ENCODE data around the gene TENT4B.
"Not testable (repeated sequence)": the region's sequence is repeated elsewhere in the genome, so short reads cannot be mapped to it uniquely, and the experiment has no call there.

TENT4B gene

DNA sequence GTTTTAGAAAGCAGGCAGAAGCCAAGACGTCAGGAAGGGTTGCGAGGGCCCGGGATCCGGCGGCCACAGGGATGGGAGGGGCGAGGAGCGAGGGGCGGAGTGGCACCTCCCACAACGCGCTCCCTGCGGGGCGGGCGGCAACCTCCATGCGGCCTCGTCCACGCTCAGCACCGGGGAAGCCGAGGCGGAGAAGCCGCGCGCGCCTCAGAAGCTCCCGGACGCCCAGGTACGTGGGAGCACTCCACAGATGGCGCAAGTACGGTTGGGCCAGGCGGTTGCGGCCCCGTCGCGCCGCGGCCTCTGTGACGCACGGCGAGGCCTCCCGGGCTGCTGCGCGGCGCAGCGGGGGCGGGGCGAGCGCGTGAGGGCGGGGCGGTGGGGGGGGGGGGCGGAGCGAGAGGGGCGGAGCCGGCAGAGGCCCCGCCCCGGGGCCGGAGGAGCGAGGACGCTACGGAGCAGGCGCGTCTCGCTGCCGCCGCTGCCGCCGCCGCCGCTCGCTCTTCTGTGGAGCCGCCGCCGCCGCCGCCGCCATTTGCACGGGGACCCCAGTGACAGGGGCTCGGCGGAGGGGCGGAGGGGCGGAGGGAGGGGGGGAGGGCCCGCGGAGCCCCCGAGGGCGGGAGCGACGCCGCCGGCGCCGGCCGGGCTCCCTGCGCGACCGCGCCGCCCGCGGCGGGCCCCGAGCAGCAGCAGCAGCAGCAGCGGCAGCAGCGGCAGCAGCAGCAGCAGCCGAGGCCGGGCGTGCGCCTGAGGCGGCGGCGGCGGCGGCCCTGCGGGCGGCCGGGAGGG, at the start of gene TENT4B:
Gene TENT4B, plus strand, starts transcription at position 500 of the 789 bp plus-strand sequence. CDS start 316 bp downstream, outside the sequence.
- Histone ChIP-seq H3K9ac (ENCODE audit: low read depth, low read length) (peak within 1 kb of the TSS; percentile 75), H3K9me3 (ENCODE audit: control insufficient read depth, insufficient read depth, low read length) (no peaks in the 10 kb centered on the region), H3K27me3 (ENCODE audit: control insufficient read depth, insufficient read depth, low read length) (no peaks in the 10 kb centered on the region)

GRCh38 chr16:50103764-50104163, 49.3 kb upstream of the TENT4B start:
- no peaks in the 10 kb centered on the region for H3K27me3 ChIP-seq (ENCODE audit: control insufficient read depth, insufficient read depth, low read length)

More for the DNA sequence above, at the start of gene TENT4B:
- H3K36me3 ChIP-seq (ENCODE audit: control insufficient read depth, insufficient read depth, low read length), result no peaks in the 10 kb centered on the region
- peak within 1 kb of the TSS; percentile 81 for H3K4me3 ChIP-seq (ENCODE audit: low read depth, low read length)
- H3K4me1 ChIP-seq (ENCODE audit: control insufficient read depth, insufficient read depth, low read length), result peaks cover 5% of the 10 kb centered on the region

DNA sequence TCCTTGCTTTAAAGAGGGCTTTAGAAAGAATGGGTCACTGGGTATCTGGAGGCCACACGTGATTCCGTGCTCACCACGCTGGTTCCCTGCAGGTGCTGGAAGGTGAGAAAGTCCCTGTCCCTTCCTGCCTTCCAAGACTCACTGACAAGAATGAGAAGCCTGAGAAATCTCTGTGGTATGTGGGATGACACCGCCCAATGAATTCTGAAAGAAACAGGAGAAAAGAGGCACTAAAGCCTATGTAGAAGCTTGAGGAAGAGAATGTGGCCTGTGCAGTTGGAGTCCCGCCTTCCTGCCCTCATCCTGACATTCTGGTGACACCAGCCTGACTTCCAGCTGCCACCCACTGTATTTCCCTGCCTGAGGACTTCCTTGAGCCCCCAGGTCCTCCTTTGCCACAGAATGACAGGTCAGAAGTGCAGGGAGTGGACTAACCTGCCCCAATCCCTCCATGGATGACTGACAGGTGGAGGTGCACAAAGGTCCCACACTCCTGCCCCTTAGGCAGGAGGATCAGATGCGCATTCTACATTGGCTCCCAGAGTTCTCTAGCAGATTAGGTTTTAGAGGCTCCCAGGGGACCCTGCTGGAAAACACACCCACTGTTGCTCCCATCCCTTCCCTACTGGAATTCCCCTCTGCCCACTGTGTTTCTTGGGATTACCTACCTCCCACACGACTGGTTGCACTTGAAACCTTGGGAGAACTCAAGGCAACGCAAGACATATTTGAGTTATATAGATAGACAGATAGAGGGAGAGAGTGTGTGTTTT, 38.6 kb upstream of the TENT4B start:
- H3K4me1 ChIP-seq (ENCODE audit: control insufficient read depth, insufficient read depth, low read length), result peaks cover 7% of the 10 kb centered on the region
- no peaks in the 10 kb centered on the region for H3K36me3 ChIP-seq (ENCODE audit: control insufficient read depth, insufficient read depth, low read length)
- no peak overlapping the region for H3K9ac ChIP-seq (ENCODE audit: low read depth, low read length)
- H3K4me3 ChIP-seq (ENCODE audit: low read depth, low read length), result no peak overlapping the region
- no peaks in the 10 kb centered on the region for H3K9me3 ChIP-seq (ENCODE audit: control insufficient read depth, insufficient read depth, low read length)
- no peaks in the 10 kb centered on the region for H3K27me3 ChIP-seq (ENCODE audit: control insufficient read depth, insufficient read depth, low read length)

More at GRCh38 chr16:50103764-50104163, 49.3 kb upstream of the TENT4B start:
- Histone ChIP-seq H3K9ac (ENCODE audit: low read depth, low read length) (no peak overlapping the region), H3K9me3 (ENCODE audit: control insufficient read depth, insufficient read depth, low read length) (no peaks in the 10 kb centered on the region), H3K4me3 (ENCODE audit: low read depth, low read length) (no peak overlapping the region), H3K4me1 (ENCODE audit: control insufficient read depth, insufficient read depth, low read length) (no peaks in the 10 kb centered on the region), H3K36me3 (ENCODE audit: control insufficient read depth, insufficient read depth, low read length) (peaks cover 16% of the 10 kb centered on the region)

DNA sequence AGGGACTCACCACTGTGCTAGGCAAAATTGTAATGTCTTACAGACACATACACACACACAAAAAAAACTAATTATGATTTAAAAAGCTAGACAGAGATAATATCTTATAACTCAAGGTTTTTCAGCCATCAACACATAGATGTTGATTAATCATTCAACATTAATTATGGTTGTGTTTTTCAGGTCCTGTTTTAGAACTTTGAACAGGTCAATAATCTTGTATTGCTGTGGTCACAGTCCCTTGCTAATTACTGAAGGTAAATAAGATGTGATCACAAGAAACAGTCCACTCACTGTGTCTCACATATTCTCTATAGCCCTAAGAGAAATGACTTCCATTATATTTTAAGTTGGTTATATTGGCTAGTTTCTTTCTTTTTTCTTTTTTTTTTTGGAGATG, 32.4 kb upstream of the TENT4B start:
- H3K9me3 ChIP-seq (ENCODE audit: control insufficient read depth, insufficient read depth, low read length), result no peaks in the 10 kb centered on the region
- H3K36me3 ChIP-seq (ENCODE audit: control insufficient read depth, insufficient read depth, low read length), result no peaks in the 10 kb centered on the region
- peaks cover 5% of the 10 kb centered on the region for H3K4me1 ChIP-seq (ENCODE audit: control insufficient read depth, insufficient read depth, low read length)
- H3K27me3 ChIP-seq (ENCODE audit: control insufficient read depth, insufficient read depth, low read length), result no peaks in the 10 kb centered on the region
- no peak overlapping the region for H3K9ac ChIP-seq (ENCODE audit: low read depth, low read length)
- no peak overlapping the region for H3K4me3 ChIP-seq (ENCODE audit: low read depth, low read length)

GRCh38 chr16:50121278-50121677, 31.8 kb upstream of the TENT4B start:
- Histone ChIP-seq H3K27me3 (ENCODE audit: control insufficient read depth, insufficient read depth, low read length) (no peaks in the 10 kb centered on the region), H3K4me3 (ENCODE audit: low read depth, low read length) (no peak overlapping the region), H3K4me1 (ENCODE audit: control insufficient read depth, insufficient read depth, low read length) (peaks cover 5% of the 10 kb centered on the region), H3K9ac (ENCODE audit: low read depth, low read length) (no peak overlapping the region), H3K36me3 (ENCODE audit: control insufficient read depth, insufficient read depth, low read length) (no peaks in the 10 kb centered on the region), H3K9me3 (ENCODE audit: control insufficient read depth, insufficient read depth, low read length) (no peaks in the 10 kb centered on the region)

DNA sequence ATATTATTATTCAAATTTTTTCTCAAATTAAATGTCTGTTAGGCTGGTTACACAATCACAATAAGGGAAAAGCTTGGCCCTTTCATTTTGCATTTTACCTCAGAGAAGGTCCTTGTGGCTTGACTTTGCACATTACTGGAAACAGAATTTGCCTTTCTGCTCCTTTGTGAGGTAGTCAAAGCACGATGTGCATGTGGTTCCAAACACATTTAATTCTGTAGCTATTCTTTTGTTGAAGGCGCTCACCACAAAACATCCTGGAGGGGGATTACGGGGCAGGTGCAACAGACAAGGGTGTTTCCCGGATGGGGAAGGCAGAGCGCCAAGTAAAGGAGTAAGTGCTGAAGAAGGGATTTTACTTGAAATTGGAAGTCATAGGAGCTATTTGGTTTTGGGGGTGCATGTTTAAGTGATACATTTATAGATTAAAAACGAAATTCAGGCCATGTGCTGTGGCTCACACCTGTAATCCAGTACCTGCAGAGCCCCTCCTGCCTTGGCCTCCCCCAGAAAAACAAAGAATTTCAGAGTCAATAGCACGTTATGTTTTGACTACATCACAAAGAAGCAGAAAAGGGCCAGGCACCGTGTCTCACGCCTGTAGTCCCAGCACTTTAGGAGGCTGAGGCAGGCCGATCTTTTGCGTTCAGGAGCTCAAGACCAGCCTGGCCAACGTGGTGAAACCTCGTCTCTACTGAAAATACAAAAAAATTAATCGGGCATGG, 31.2 kb upstream of the TENT4B start:
- no peak overlapping the region for H3K4me3 ChIP-seq (ENCODE audit: low read depth, low read length)
- no peaks in the 10 kb centered on the region for H3K27me3 ChIP-seq (ENCODE audit: control insufficient read depth, insufficient read depth, low read length)
- H3K36me3 ChIP-seq (ENCODE audit: control insufficient read depth, insufficient read depth, low read length), result no peaks in the 10 kb centered on the region
- H3K4me1 ChIP-seq (ENCODE audit: control insufficient read depth, insufficient read depth, low read length), result peaks cover 5% of the 10 kb centered on the region
- H3K9me3 ChIP-seq (ENCODE audit: control insufficient read depth, insufficient read depth, low read length), result no peaks in the 10 kb centered on the region
- no peak overlapping the region for H3K9ac ChIP-seq (ENCODE audit: low read depth, low read length)

GRCh38 chr16:50123417-50123816, 29.7 kb upstream of the TENT4B start:
- Histone ChIP-seq H3K4me1 (ENCODE audit: control insufficient read depth, insufficient read depth, low read length) (peaks cover 5% of the 10 kb centered on the region), H3K9ac (ENCODE audit: low read depth, low read length) (no peak overlapping the region), H3K36me3 (ENCODE audit: control insufficient read depth, insufficient read depth, low read length) (no peaks in the 10 kb centered on the region), H3K4me3 (ENCODE audit: low read depth, low read length) (no peak overlapping the region), H3K9me3 (ENCODE audit: control insufficient read depth, insufficient read depth, low read length) (no peaks in the 10 kb centered on the region), H3K27me3 (ENCODE audit: control insufficient read depth, insufficient read depth, low read length) (no peaks in the 10 kb centered on the region)

DNA sequence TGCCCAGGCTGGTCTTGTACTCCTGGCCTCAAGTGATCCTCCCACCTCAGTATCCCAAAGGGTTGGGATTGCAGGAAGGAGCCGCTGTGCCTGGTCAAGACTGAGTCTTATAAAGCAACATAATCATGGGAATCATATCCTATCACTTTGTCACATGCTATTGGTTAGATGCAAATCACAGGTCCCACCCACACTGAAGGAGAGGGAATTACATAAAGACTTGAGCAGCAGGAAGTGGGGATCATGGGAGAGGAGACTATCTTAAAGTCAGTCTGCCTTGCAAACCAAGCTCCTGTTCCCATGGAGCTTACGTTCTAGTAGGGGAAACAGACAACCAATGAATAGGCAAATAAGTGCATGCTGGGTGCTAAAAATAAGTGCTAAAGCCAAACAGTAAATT, 28.3 kb upstream of the TENT4B start:
- no peak overlapping the region for H3K9ac ChIP-seq (ENCODE audit: low read depth, low read length)
- no peaks in the 10 kb centered on the region for H3K36me3 ChIP-seq (ENCODE audit: control insufficient read depth, insufficient read depth, low read length)
- H3K27me3 ChIP-seq (ENCODE audit: control insufficient read depth, insufficient read depth, low read length), result no peaks in the 10 kb centered on the region
- peaks cover 5% of the 10 kb centered on the region for H3K4me1 ChIP-seq (ENCODE audit: control insufficient read depth, insufficient read depth, low read length)
- no peak overlapping the region for H3K4me3 ChIP-seq (ENCODE audit: low read depth, low read length)
- H3K9me3 ChIP-seq (ENCODE audit: control insufficient read depth, insufficient read depth, low read length), result no peaks in the 10 kb centered on the region

DNA sequence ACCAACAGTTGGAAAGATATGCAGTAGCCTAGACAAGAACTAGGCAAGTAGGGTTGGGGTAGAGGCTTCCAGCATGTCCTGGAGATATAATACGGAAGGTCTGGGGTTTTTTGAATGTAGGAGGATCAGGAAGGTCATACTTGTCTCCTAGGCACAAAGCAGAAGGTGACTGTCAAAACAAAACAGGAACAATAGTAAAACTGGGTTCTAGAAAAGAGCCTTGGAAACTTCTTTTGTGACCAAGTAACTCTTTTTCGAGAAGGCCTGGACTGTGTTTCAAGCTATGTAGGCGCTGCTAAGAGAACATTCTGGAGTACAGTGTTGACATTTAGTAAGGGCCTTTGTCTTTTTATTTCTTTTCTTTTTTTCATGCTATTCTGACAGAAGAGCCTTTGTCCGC, 26.9 kb upstream of the TENT4B start:
- no peak overlapping the region for H3K4me3 ChIP-seq (ENCODE audit: low read depth, low read length)
- no peaks in the 10 kb centered on the region for H3K36me3 ChIP-seq (ENCODE audit: control insufficient read depth, insufficient read depth, low read length)
- no peak overlapping the region for H3K9ac ChIP-seq (ENCODE audit: low read depth, low read length)
- no peaks in the 10 kb centered on the region for H3K9me3 ChIP-seq (ENCODE audit: control insufficient read depth, insufficient read depth, low read length)
- H3K4me1 ChIP-seq (ENCODE audit: control insufficient read depth, insufficient read depth, low read length), result peaks cover 5% of the 10 kb centered on the region
- no peaks in the 10 kb centered on the region for H3K27me3 ChIP-seq (ENCODE audit: control insufficient read depth, insufficient read depth, low read length)

GRCh38 chr16:50132571-50132970, 20.5 kb upstream of the TENT4B start:
- H3K9ac ChIP-seq (ENCODE audit: low read depth, low read length); H3K4me1 ChIP-seq (ENCODE audit: control insufficient read depth, insufficient read depth, low read length); H3K36me3 ChIP-seq (ENCODE audit: control insufficient read depth, insufficient read depth, low read length); H3K4me3 ChIP-seq (ENCODE audit: low read depth, low read length); H3K27me3 ChIP-seq (ENCODE audit: control insufficient read depth, insufficient read depth, low read length); H3K9me3 ChIP-seq (ENCODE audit: control insufficient read depth, insufficient read depth, low read length): not testable (repeated sequence)

DNA sequence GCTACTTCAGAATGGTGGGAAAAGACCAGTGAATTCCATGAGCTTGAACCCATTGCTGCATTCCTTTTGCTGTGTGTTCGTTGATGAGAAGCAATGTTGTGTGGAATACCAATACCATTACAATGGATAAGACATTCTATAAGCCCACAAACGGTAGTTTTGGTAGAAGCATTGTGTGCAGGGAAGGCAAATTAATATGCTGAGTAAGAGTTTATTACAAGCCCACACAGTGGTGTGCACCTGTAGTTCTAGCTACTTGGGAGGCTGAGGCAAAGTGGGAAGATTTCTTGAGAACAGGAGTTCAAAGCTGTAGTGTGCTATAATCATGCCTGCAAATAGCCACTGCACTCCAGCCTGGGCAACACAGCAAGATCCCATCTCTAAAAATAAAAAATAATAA, 19.9 kb upstream of the TENT4B start:
- H3K27me3 ChIP-seq (ENCODE audit: control insufficient read depth, insufficient read depth, low read length), result no peaks in the 10 kb centered on the region
- no peaks in the 10 kb centered on the region for H3K36me3 ChIP-seq (ENCODE audit: control insufficient read depth, insufficient read depth, low read length)
- no peaks in the 10 kb centered on the region for H3K4me1 ChIP-seq (ENCODE audit: control insufficient read depth, insufficient read depth, low read length)
- no peaks in the 10 kb centered on the region for H3K9me3 ChIP-seq (ENCODE audit: control insufficient read depth, insufficient read depth, low read length)
- no peak overlapping the region for H3K9ac ChIP-seq (ENCODE audit: low read depth, low read length)
- H3K4me3 ChIP-seq (ENCODE audit: low read depth, low read length), result no peak overlapping the region
